Liver (tissue), 9 donors: ENCODE measurements around the gene PRTFDC1. TPM values are rescaled to one million over a fixed set of nuclear protein-coding genes. Genes with fewer than 3 reads are reported as not detected.

ENCODE experiments used
- DNase-seq: peaks from one replicate; pipeline ENCODE4 v3.0.0-alpha.2; 2017; ENCODE audit warnings: low spot score
- H3K27ac ChIP-seq, 2 donors: one replicate each; pipeline ENCODE4 v1.7.0; 2013; ENCODE audit warnings: inconsistent platforms in 2 of 2, low read length in 2 of 2, control low read depth in 1 of 2, low read depth in 1 of 2, mild to moderate bottlenecking in 1 of 2
- H3K27me3 ChIP-seq, 4 donors: one replicate each; pipeline versions ENCODE4 v1.6.1 to v1.7.0; 2013; ENCODE audit warnings: low read length in 3 of 4, inconsistent platforms in 1 of 4, mild to moderate bottlenecking in 1 of 4, moderate library complexity in 1 of 4; ENCODE audit not compliant: control insufficient read depth in 4 of 4, insufficient read depth in 4 of 4
- H3K36me3 ChIP-seq, 4 donors: one replicate each; pipeline versions ENCODE4 v1.6.1 to v1.7.0; 2013; ENCODE audit warnings: low read length in 3 of 4, mild to moderate bottlenecking in 3 of 4, low read depth in 1 of 4, moderate library complexity in 1 of 4; ENCODE audit not compliant: control insufficient read depth in 4 of 4, insufficient read depth in 3 of 4
- H3K4me1 ChIP-seq, 4 donors: one replicate each; pipeline versions ENCODE4 v1.6.1 to v1.7.0; 2013; ENCODE audit warnings: low read length in 3 of 4, mild to moderate bottlenecking in 3 of 4, moderate library complexity in 1 of 4; ENCODE audit not compliant: control insufficient read depth in 4 of 4, insufficient read depth in 4 of 4
- H3K4me3 ChIP-seq, 3 donors: one replicate each; pipeline versions ENCODE4 v1.6.1 to v1.7.0; 2013; ENCODE audit warnings: low read length in 3 of 3, control low read depth in 1 of 3, low read depth in 1 of 3, mild to moderate bottlenecking in 1 of 3
- H3K9ac ChIP-seq, 2 donors: one replicate each; pipeline ENCODE4 v1.7.0; 2013; ENCODE audit warnings: low read length in 2 of 2, mild to moderate bottlenecking in 2 of 2, moderate library complexity in 2 of 2, control low read depth in 1 of 2, low read depth in 1 of 2
- H3K9me3 ChIP-seq, 4 donors: one replicate each; pipeline versions ENCODE4 v1.6.1 to v1.7.0; 2013; ENCODE audit warnings: low read length in 3 of 4; ENCODE audit not compliant: control insufficient read depth in 4 of 4
- ATF3 ChIP-seq: IDR thresholded peaks from 2 replicates; pipeline ENCODE4 v1.6.1; 2016; ENCODE audit warnings: antibody characterized with exemption
- CTCF ChIP-seq: fragments of 150-350 bp; IDR thresholded peaks from 2 replicates; pipeline ENCODE4 v1.5.1; 2017; ENCODE audit warnings: improper control_type of control experiment, low read depth, low read length; ENCODE audit not compliant: missing input control
- EGR1 ChIP-seq, 2 donors: IDR thresholded peaks; 2 replicates each; pipeline ENCODE4 v1.6.1; 2016 to 2018; ENCODE audit warnings: antibody characterized with exemption in 2 of 2, low read depth in 2 of 2
- FOXA1 ChIP-seq: IDR thresholded peaks from 2 replicates; pipeline ENCODE4 v1.6.1; 2016; ENCODE audit warnings: antibody characterized with exemption
- GABPA ChIP-seq, 2 donors: IDR thresholded peaks in 1 of 2; conservative IDR thresholded peaks in 1 of 2; 2 replicates each; pipeline ENCODE4 v1.6.1; 2016; ENCODE audit warnings: antibody characterized with exemption in 2 of 2, mild to moderate bottlenecking in 1 of 2, moderate library complexity in 1 of 2
- HNF4A ChIP-seq, 2 donors: conservative IDR thresholded peaks; 2 replicates each; pipeline ENCODE4 v1.6.1; 2016; ENCODE audit warnings: antibody characterized with exemption in 2 of 2, mild to moderate bottlenecking in 2 of 2
- HNF4G ChIP-seq: IDR thresholded peaks from 2 replicates; pipeline ENCODE4 v1.6.1; 2016; ENCODE audit warnings: antibody characterized with exemption
- MAX ChIP-seq: IDR thresholded peaks from 2 replicates; pipeline ENCODE4 v1.6.1; 2016; ENCODE audit warnings: antibody characterized with exemption
- RAD21 ChIP-seq, 2 donors: IDR thresholded peaks; 2 replicates each; pipeline ENCODE4 v1.6.1; 2016; ENCODE audit warnings: antibody characterized with exemption in 2 of 2, mild to moderate bottlenecking in 2 of 2
- REST ChIP-seq: IDR thresholded peaks from 2 replicates; pipeline ENCODE4 v1.6.1; 2016; ENCODE audit warnings: antibody characterized with exemption, mild to moderate bottlenecking
- RXRA ChIP-seq, 2 donors: IDR thresholded peaks; 2 replicates each; pipeline ENCODE4 v1.6.1; 2017 to 2018; ENCODE audit warnings: antibody characterized with exemption in 2 of 2, mild to moderate bottlenecking in 1 of 2
- SP1 ChIP-seq: IDR thresholded peaks from 2 replicates; pipeline ENCODE4 v1.6.1; 2018; ENCODE audit warnings: antibody characterized with exemption, mild to moderate bottlenecking
- TAF1 ChIP-seq: conservative IDR thresholded peaks from 2 replicates; pipeline ENCODE4 v1.6.1; 2016; ENCODE audit warnings: antibody characterized with exemption, mild to moderate bottlenecking
- YY1 ChIP-seq: IDR thresholded peaks from 2 replicates; pipeline ENCODE4 v1.6.1; 2016; ENCODE audit warnings: antibody characterized with exemption, mild to moderate bottlenecking
- ZBTB33 ChIP-seq: IDR thresholded peaks from 2 replicates; pipeline ENCODE4 v1.6.1; 2016; ENCODE audit warnings: antibody characterized with exemption
- WGBS: extraction: QIAGEN DNeasy Blood & Tissue Kit; methylation state at CpG from one replicate; pipeline ENCODE4 v1.1.7; 2013; 5-methylcytosine and 5-hydroxymethylcytosine counted together
- polyA plus RNA-seq, 2 donors: library from polyadenylated mRNA; stranded (reverse) in 1 of 2; unstranded in 1 of 2; fragments of 200-250 nt in 1 of 2; fragments of >200 nt in 1 of 2; fragmentation: Nextera tagmentation in 1 of 2; extraction: Ambion mirVana in 1 of 2; gene quantifications; one replicate each; pipeline versions ENCODE4 v1.2.1 to v1.2.3, GENCODE V29; 2013 to 2015
- total RNA-seq, 2 donors: library from RNA; depleted of rRNA; stranded (reverse); fragments of >200 nt; gene quantifications; one replicate each; pipeline ENCODE4 v1.2.3, GENCODE V29; 2014
- donor health status: healthy.
- donor health status: healthy.
- donor health status: healthy.
- donor health status: healthy.
- donor health status: healthy.

The PRTFDC1 gene
- total and polyA plus RNA-seq, 4 donors = 0.93 to 3.1 (median 1.9) TPM

DNA sequence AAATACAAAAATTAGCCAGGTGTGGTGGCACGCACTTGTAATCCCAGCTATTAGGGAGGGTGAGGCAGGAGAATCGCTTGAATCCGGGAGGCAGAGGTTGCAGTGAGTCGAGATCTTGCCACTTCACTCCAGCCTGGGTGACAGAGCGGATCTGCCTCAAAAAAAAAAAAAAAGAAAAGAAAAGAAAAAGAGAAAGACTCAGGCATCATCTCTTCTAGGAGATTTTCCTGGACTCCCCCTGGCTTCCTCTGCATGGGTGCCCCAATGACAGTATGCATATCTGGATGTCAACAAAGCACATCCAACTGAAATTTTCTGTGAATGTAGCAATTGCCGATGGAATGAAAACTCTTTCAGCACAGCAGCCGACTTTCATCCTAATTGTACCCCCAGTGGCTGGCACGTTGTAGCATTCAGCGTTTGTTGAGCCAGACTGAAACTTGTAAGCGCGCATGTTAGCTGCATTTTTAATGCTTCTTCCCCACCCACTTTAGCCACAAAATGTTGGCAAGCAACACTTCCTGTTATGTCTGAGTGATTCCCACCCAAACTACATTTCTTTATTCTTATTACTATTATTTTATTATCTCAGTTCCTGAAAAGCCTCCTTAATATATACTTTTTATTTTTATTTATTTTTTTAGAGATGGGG lies 70.2 kb downstream of the PRTFDC1 start:
- TF ChIP-seq FOXA1 (no peak), RAD21 (IDR thresholded peaks at IDR 0.05) (peak in 1 of 2 donors; percentile 11)
- no peaks in the 10 kb centered on the region for H3K36me3 ChIP-seq
- no peaks in the 10 kb centered on the region for H3K27me3 ChIP-seq
- WGBS = 75% methylated on average over 11 of the region's 11 CpGs
- no peak overlapping the region for H3K4me3 ChIP-seq
- H3K9me3 ChIP-seq = no peaks in the 10 kb centered on the region
- H3K27ac ChIP-seq = no peak overlapping the region
- no peaks in the 10 kb centered on the region for H3K4me1 ChIP-seq
- no peak for DNase-seq
- no peak overlapping the region for H3K9ac ChIP-seq

DNA sequence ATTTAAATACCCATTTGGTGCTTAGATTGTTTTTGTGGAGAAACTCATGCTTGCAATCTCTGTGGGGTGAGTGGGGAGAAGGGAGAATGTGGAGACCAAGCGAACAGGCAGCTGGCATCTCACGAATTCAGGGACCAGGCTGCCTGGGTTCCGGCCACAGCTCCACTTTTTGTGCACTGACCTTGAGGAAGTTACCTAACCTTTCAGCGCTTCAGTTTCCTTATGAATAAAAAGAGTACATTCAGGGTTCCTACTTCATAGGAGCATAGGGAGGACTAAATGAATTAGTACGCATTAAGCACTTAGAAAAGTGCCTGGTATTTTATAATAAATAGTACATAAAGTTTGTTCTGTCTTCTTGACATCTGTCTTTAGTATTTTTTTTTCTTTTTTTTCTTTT lies 72.5 kb downstream of the PRTFDC1 start:
- Histone ChIP-seq H3K27ac (no peak overlapping the region), H3K36me3 (no peaks in the 10 kb centered on the region), H3K9me3 (no peaks in the 10 kb centered on the region), H3K27me3 (no peaks in the 10 kb centered on the region), H3K4me3 (no peak overlapping the region), H3K4me1 (no peaks in the 10 kb centered on the region), H3K9ac (no peak overlapping the region)
- TF ChIP-seq HNF4G = no peak
- no peak for TF ChIP-seq MAX
- TF ChIP-seq GABPA (IDR thresholded peaks at IDR 0.05 in 1 of 2, conservative IDR thresholded peaks at IDR 0.05 in 1 of 2) = no peak
- no peak for TF ChIP-seq CTCF
- TF ChIP-seq SP1 = no peak
- TF ChIP-seq HNF4A (conservative IDR thresholded peaks at IDR 0.05) = no peak
- no peak for TF ChIP-seq ATF3
- no peak for TF ChIP-seq RXRA (IDR thresholded peaks at IDR 0.05)
- TF ChIP-seq TAF1 = no peak
- no peak for TF ChIP-seq RAD21 (IDR thresholded peaks at IDR 0.05)
- no peak for TF ChIP-seq REST
- TF ChIP-seq YY1 = no peak
- no peak for TF ChIP-seq EGR1 (IDR thresholded peaks at IDR 0.05; ENCODE audit: low read depth in 2 of 2)
- TF ChIP-seq FOXA1 = no peak
- TF ChIP-seq ZBTB33 = no peak
- no peak for DNase-seq
- 83% methylated on average over 5 of the region's 5 CpGs for WGBS
